ENCODE data around the gene ERVK3-1. TPM values are rescaled to one million over a fixed set of nuclear protein-coding genes. Genes with fewer than 3 reads are reported as not detected.
A peak's percentile ranks its signal among the peaks of the same experiment; 100 is the strongest.

ERVK3-1 gene
- total and polyA plus RNA-seq, 2 of the 13 experiments (the other 11 are each of a cell fraction or from before 2014, with no cell fraction given) = 28.5 to 38.7 TPM

- TF ChIP-seq ZNF556 (CRISPR knock-in tag; IDR thresholded peaks at IDR 0.05; ENCODE audit: borderline replicate concordance) (peak; percentile 17; the same call in 1 of the 2 replicates), SMARCC2 (IDR thresholded peaks at IDR 0.05) (no peak), ZIK1 (CRISPR knock-in tag; IDR thresholded peaks at IDR 0.05; ENCODE audit: borderline replicate concordance, low read depth) (0 out of 2 replicates have a peak, but pooled peaks have one; percentile 57), KDM4B (CRISPR knock-in tag; IDR thresholded peaks at IDR 0.05) (no peak), ZNF788 (CRISPR knock-in tag; IDR thresholded peaks at IDR 0.05; ENCODE audit: borderline replicate concordance) (0 out of 2 replicates have a peak, but pooled peaks have one; percentile 18), YY1 (IDR thresholded peaks at IDR 0.05; ENCODE audit: insufficient read depth, insufficient replicate concordance, low read depth, low read length) (peak; percentile 88), PHF8 (CRISPR knock-in tag; IDR thresholded peaks at IDR 0.05) (peak; percentile 96), ZFP82 (CRISPR knock-in tag; IDR thresholded peaks at IDR 0.05; ENCODE audit: borderline replicate concordance) (peak; percentile 64; the same call in 1 of the 2 replicates), LCORL (IDR thresholded peaks at IDR 0.05) (no peak), LCORL (CRISPR knock-in tag; IDR thresholded peaks at IDR 0.05) (peak; percentile 6; the same call in 1 of the 2 replicates), EP300 (IDR thresholded peaks at IDR 0.05; ENCODE audit: low read depth in 2 of 2, low read length in 2 of 2) (no peak), EP300 (CRISPR knock-in tag; IDR thresholded peaks at IDR 0.05; ENCODE audit: borderline replicate concordance) (0 out of 2 replicates have a peak, but pooled peaks have one; percentile 21), JARID2 (CRISPR knock-in tag; IDR thresholded peaks at IDR 0.05; ENCODE audit: insufficient replicate concordance) (peak; percentile 85), IRF2 (CRISPR knock-in tag; IDR thresholded peaks at IDR 0.05) (peak; percentile 25), ZNF331 (CRISPR knock-in tag; IDR thresholded peaks at IDR 0.05) (peak; percentile 24; the same call in 1 of the 2 replicates), ZNF776 (CRISPR knock-in tag; IDR thresholded peaks at IDR 0.05) (peak; percentile 69; the same call in 1 of the 2 replicates)
- TF ChIP-seq, protein P1, sequence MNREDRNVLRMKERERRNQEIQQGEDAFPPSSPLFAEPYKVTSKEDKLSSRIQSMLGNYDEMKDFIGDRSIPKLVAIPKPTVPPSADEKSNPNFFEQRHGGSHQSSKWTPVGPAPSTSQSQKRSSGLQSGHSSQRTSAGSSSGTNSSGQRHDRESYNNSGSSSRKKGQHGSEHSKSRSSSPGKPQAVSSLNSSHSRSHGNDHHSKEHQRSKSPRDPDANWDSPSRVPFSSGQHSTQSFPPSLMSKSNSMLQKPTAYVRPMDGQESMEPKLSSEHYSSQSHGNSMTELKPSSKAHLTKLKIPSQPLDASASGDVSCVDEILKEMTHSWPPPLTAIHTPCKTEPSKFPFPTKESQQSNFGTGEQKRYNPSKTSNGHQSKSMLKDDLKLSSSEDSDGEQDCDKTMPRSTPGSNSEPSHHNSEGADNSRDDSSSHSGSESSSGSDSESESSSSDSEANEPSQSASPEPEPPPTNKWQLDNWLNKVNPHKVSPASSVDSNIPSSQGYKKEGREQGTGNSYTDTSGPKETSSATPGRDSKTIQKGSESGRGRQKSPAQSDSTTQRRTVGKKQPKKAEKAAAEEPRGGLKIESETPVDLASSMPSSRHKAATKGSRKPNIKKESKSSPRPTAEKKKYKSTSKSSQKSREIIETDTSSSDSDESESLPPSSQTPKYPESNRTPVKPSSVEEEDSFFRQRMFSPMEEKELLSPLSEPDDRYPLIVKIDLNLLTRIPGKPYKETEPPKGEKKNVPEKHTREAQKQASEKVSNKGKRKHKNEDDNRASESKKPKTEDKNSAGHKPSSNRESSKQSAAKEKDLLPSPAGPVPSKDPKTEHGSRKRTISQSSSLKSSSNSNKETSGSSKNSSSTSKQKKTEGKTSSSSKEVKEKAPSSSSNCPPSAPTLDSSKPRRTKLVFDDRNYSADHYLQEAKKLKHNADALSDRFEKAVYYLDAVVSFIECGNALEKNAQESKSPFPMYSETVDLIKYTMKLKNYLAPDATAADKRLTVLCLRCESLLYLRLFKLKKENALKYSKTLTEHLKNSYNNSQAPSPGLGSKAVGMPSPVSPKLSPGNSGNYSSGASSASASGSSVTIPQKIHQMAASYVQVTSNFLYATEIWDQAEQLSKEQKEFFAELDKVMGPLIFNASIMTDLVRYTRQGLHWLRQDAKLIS (CRISPR knock-in tag; IDR thresholded peaks at IDR 0.05) = no peak
- TF ChIP-seq, protein P2, sequence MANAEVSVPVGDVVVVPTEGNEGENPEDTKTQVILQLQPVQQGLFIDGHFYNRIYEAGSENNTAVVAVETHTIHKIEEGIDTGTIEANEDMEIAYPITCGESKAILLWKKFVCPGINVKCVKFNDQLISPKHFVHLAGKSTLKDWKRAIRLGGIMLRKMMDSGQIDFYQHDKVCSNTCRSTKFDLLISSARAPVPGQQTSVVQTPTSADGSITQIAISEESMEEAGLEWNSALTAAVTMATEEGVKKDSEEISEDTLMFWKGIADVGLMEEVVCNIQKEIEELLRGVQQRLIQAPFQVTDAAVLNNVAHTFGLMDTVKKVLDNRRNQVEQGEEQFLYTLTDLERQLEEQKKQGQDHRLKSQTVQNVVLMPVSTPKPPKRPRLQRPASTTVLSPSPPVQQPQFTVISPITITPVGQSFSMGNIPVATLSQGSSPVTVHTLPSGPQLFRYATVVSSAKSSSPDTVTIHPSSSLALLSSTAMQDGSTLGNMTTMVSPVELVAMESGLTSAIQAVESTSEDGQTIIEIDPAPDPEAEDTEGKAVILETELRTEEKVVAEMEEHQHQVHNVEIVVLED (CRISPR knock-in tag; IDR thresholded peaks at IDR 0.05; ENCODE audit: borderline replicate concordance) = peak; percentile 84
- TF ChIP-seq, protein P3, sequence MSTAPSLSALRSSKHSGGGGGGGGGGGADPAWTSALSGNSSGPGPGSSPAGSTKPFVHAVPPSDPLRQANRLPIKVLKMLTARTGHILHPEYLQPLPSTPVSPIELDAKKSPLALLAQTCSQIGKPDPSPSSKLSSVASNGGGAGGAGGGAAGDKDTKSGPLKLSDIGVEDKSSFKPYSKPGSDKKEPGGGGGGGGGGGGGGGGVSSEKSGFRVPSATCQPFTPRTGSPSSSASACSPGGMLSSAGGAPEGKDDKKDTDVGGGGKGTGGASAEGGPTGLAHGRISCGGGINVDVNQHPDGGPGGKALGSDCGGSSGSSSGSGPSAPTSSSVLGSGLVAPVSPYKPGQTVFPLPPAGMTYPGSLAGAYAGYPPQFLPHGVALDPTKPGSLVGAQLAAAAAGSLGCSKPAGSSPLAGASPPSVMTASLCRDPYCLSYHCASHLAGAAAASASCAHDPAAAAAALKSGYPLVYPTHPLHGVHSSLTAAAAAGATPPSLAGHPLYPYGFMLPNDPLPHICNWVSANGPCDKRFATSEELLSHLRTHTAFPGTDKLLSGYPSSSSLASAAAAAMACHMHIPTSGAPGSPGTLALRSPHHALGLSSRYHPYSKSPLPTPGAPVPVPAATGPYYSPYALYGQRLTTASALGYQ (CRISPR knock-in tag; IDR thresholded peaks at IDR 0.05) = peak; percentile 75
Observed at GRCh38 chr19:58362272-58362994, 57.3 kb downstream of the ERVK3-1 start, which contains the start of gene ZNF497 (continued).
